Stimulated activated CD8-positive, alpha-beta memory T cell treated with anti-CD3 and anti-CD28 coated beads, Interleukin-7, amount 100 ng/mL, for 4 hours (primary cell): ENCODE data around the gene AFP.

Source experiments
- DNase-seq, 2 donors: peaks; one replicate each; pipeline ENCODE4 v3.0.0-alpha.2; 2020; ENCODE audit warnings: low read depth in 2 of 2

Gene AFP

GRCh38 chr4:73438048-73438447 lies 2.0 kb downstream of the AFP start:
- DNase-seq = no peak

GRCh38 chr4:73438582-73439215 lies 2.7 kb downstream of the AFP start:
- DNase-seq = no peak

GRCh38 chr4:73439445-73439844 lies 3.4 kb downstream of the AFP start:
- no peak for DNase-seq

- DNase-seq = no peak
Measured at GRCh38 chr4:73439991-73440390, 4.0 kb downstream of the AFP start.

- DNase-seq = no peak
Measured at GRCh38 chr4:73440653-73441052, 4.6 kb downstream of the AFP start.

- no peak for DNase-seq
Measured at GRCh38 chr4:73442275-73442674, 6.3 kb downstream of the AFP start.

GRCh38 chr4:73443224-73443623 lies 7.2 kb downstream of the AFP start:
- DNase-seq = no peak

- DNase-seq = no peak
Measured at GRCh38 chr4:73445383-73446335, 9.6 kb downstream of the AFP start.

GRCh38 chr4:73446336-73446938 lies 10.4 kb downstream of the AFP start:
- DNase-seq = no peak

- no peak for DNase-seq
Measured at GRCh38 chr4:73447671-73448070, 11.7 kb downstream of the AFP start.

- no peak for DNase-seq
Measured at GRCh38 chr4:73448448-73449203, 12.6 kb downstream of the AFP start.

GRCh38 chr4:73450398-73451004 lies 14.5 kb downstream of the AFP start:
- DNase-seq = no peak

GRCh38 chr4:73451404-73451803 lies 15.4 kb downstream of the AFP start:
- DNase-seq = no peak

- DNase-seq = no peak
Measured at GRCh38 chr4:73451981-73452747, 16.1 kb downstream of the AFP start.

GRCh38 chr4:73452953-73453700 lies 17.1 kb downstream of the AFP start:
- no peak for DNase-seq

- DNase-seq = no peak
Measured at GRCh38 chr4:73453701-73454005, 17.6 kb downstream of the AFP start.

- DNase-seq = no peak
Measured at GRCh38 chr4:73454920-73455319, 18.9 kb downstream of the AFP start.

GRCh38 chr4:73456177-73457022 lies 20.4 kb downstream of the AFP start:
- DNase-seq = no peak
